GM18951 (cell line): Measurements from ENCODE around the gene HTR4.
"Not testable (repeated sequence)": the region's sequence is repeated elsewhere in the genome, so short reads cannot be mapped to it uniquely, and the experiment has no call there.

Experiments used
- POLR2A ChIP-seq: IDR thresholded peaks from 4 replicates; pipeline ENCODE4 v1.6.1; 2011; ENCODE audit warnings: mild to moderate bottlenecking; ENCODE audit not compliant: insufficient read length, insufficient read depth; ENCODE audit errors: extremely low read depth
- in situ Hi-C: fragments of 300-500 bp; cut with MboI; formaldehyde crosslinking; loops from one replicate; pipeline ENCODE4 v1.12.0; 2022; ENCODE audit warnings: low sequenced_read_pairs, mixed read lengths, inconsistent platforms; ENCODE audit not compliant: unreplicated experiment

Gene HTR4

GRCh38 chr5:148684528-148684927 is 30.2 kb upstream of the HTR4 start:
- TF ChIP-seq POLR2A = no peak
- in situ Hi-C loops = no loop called here

GRCh38 chr5:148683651-148684050 is 29.3 kb upstream of the HTR4 start:
- in situ Hi-C loops = no loop called here
- no peak for TF ChIP-seq POLR2A

GRCh38 chr5:148682058-148683026 is 28.0 kb upstream of the HTR4 start:
- no peak for TF ChIP-seq POLR2A
- in situ Hi-C loops = no loop called here

DNA sequence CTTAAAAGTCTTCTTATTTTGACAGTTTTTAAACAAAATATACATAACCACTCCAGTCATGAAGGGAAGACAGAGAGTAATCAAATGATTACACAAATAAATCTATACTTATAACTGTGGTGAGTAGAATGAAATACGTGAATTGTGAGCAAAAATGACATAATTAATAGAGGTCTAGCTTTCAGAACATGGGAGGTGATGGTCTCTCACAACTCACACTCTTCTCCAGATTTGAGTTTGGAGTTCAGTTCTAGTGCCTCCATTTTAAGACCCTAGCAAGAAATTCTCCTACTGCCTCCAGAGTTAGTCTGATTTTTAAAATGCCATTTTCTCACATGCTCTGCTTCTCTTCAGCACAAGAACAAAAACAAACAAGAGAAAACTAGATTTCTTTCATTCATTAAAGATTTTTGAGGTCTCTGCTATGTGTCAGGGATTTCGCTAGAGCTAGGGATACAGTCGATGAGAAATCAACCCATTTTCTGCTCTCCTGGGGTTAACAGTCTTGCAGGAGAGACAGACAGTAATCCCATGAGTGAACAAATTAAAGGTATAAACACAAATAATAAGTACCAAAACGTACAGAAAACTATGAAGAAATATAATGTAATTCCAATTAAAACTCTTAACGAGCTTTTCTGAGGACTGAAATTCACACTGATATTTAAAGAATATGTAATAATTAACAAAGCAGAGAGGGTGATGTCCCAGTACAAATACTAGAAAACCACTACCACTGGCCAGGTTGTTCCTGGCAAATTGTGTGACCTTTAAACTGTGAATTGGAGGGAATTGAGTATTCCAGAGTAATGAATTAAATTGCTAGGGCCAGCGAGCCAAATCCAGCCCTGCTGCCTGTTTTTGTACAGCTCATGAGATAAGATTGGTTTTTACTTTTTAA is 27.1 kb upstream of the HTR4 start:
- in situ Hi-C loops = no loop called here
- no peak for TF ChIP-seq POLR2A

GRCh38 chr5:148673704-148674103 is 19.4 kb upstream of the HTR4 start:
- in situ Hi-C loops = not testable (repeated sequence)

GRCh38 chr5:148666353-148666752 is 12.0 kb upstream of the HTR4 start:
- in situ Hi-C loops = no loop called here
- TF ChIP-seq POLR2A = no peak

- no peak for TF ChIP-seq POLR2A
- in situ Hi-C loops = no loop called here
These were observed 11.1 kb upstream of the HTR4 start for GRCh38 chr5:148665431-148665830.

GRCh38 chr5:148663509-148663908 is 9.2 kb upstream of the HTR4 start:
- TF ChIP-seq POLR2A = no peak
- in situ Hi-C loops = no loop called here

- in situ Hi-C loops = no loop called here
- no peak for TF ChIP-seq POLR2A
These were observed 6.0 kb upstream of the HTR4 start for GRCh38 chr5:148660346-148660660.

GRCh38 chr5:148659641-148660345 is 5.5 kb upstream of the HTR4 start:
- TF ChIP-seq POLR2A = no peak
- in situ Hi-C loops = no loop called here

DNA sequence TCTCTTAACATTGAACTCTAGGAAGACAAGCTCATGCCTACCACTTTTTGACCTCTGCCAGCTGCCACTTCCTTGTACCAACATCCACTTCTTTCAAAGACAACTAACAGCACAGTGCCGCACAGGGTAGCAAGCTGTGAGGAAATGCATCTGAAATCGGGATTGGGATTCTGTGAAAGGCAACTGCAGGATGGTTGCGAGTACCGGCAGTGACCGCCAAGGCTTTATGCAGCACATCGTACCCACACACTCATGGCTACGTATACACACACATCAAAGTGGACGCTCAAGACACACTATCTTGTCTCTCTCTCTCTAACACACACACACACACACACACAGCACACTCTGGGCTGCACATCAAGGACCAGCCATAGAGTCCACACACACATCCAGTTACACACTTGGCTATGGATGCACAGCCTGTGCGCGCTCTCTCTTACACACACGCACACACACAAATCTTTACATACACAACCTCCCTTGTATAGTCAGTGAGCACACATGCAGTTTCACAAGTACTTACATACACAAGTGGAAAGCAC is 964 bp downstream of the HTR4 start:
- TF ChIP-seq POLR2A = no peak
- in situ Hi-C loops = no loop called here

GRCh38 chr5:148651528-148651927 is 2.8 kb downstream of the HTR4 start:
- in situ Hi-C loops = no loop called here
- no peak for TF ChIP-seq POLR2A

- in situ Hi-C loops = no loop called here
- TF ChIP-seq POLR2A = no peak
These were observed 8.8 kb downstream of the HTR4 start for GRCh38 chr5:148645527-148645926.
